ENCODE data around the gene PGAP2.
A peak's percentile ranks its signal among the peaks of the same experiment; 100 is the strongest.

Gene PGAP2

GRCh38 chr11:3857628-3858027 lies 49.3 kb downstream of the PGAP2 start:
- no peak overlapping the region; the same call in 1 of the 2 replicates for H3K4me3 ChIP-seq (ENCODE audit: low read depth, low read length)
- no peak overlapping the region for H3K27ac ChIP-seq (ENCODE audit: extremely low read depth, low read depth, low read length)
- no peaks in the 10 kb centered on the region for H3K36me3 ChIP-seq (ENCODE audit: control insufficient read depth in 2 of 2, insufficient read depth in 1 of 2, low read length in 2 of 2)
- TF ChIP-seq ZNF777 (tag by site-specific recombination; IDR thresholded peaks at IDR 0.05; ENCODE audit: borderline replicate concordance) (no peak), KLF1 (tag by site-specific recombination; IDR thresholded peaks at IDR 0.05) (no peak), ZNF114 (tag by site-specific recombination; IDR thresholded peaks at IDR 0.05) (no peak)
- ChIA-PET CTCF (interaction anchor here (1.2 to 5.4 kb wide), 5 partner anchors 8 to 215 kb away, joined by 3 to 95 read pairs (median 9); partner anchors contain the start of gene RHOG), POLR2A (interaction anchor here (0.6 kb wide), 1 partner anchor 60 kb away, joined by 4 read pairs; the partner anchor contains the start of gene NUP98)
- no peaks in the 10 kb centered on the region for H3K9me3 ChIP-seq (ENCODE audit: control insufficient read depth, insufficient read depth, low read depth, low read length)
- H3K4me1 ChIP-seq (ENCODE audit: control insufficient read depth, insufficient read depth, low read length): no peaks in the 10 kb centered on the region

- no peak for TF ChIP-seq ZNF391 (tag by site-specific recombination; IDR thresholded peaks at IDR 0.05; ENCODE audit: borderline replicate concordance, low read depth)
- TF ChIP-seq ZNF549 (tag by site-specific recombination; IDR thresholded peaks at IDR 0.05): no peak
- TF ChIP-seq WT1 (tag by site-specific recombination; IDR thresholded peaks at IDR 0.05): no peak
- TF ChIP-seq ZFP3 (tag by site-specific recombination; IDR thresholded peaks at IDR 0.05; ENCODE audit: low read depth): no peak
- TF ChIP-seq ZNF600 (tag by site-specific recombination; IDR thresholded peaks at IDR 0.05): 0 out of 2 replicates have a peak, but pooled peaks have one; percentile 40
- TF ChIP-seq ZNF561 (tag by site-specific recombination; IDR thresholded peaks at IDR 0.05; ENCODE audit: borderline replicate concordance): peak; percentile 28; the same call in 1 of the 2 replicates
- peak; percentile 79 for TF ChIP-seq OSR2 (tag by site-specific recombination; IDR thresholded peaks at IDR 0.05)
- no peak for TF ChIP-seq ZIC2 (tag by site-specific recombination; IDR thresholded peaks at IDR 0.05)
- TF ChIP-seq ZBTB20 (tag by site-specific recombination; IDR thresholded peaks at IDR 0.05): peak; percentile 80
- no peak for TF ChIP-seq ZNF354C (tag by site-specific recombination; IDR thresholded peaks at IDR 0.05; ENCODE audit: borderline replicate concordance, low read depth)
- no peak for TF ChIP-seq ZNF521 (tag by site-specific recombination; IDR thresholded peaks at IDR 0.05)
- TF ChIP-seq SP3 (tag by site-specific recombination; IDR thresholded peaks at IDR 0.05): 0 out of 2 replicates have a peak, but pooled peaks have one; percentile 17
- TF ChIP-seq BCL6B (tag by site-specific recombination; IDR thresholded peaks at IDR 0.05): no peak
- peak; percentile 83 for TF ChIP-seq ZBTB17 (tag by site-specific recombination; IDR thresholded peaks at IDR 0.05)
- no peak for TF ChIP-seq ZNF830 (tag by site-specific recombination; IDR thresholded peaks at IDR 0.05; ENCODE audit: low read depth)
- no peak for TF ChIP-seq HOXD13 (CRISPR knock-in tag; IDR thresholded peaks at IDR 0.05; ENCODE audit: borderline replicate concordance)
- no peak for TF ChIP-seq ZBTB1 (tag by site-specific recombination; IDR thresholded peaks at IDR 0.05)
- no peak for TF ChIP-seq ZBTB10 (tag by site-specific recombination; IDR thresholded peaks at IDR 0.05)
- no peak for TF ChIP-seq ZNF184 (tag by site-specific recombination; IDR thresholded peaks at IDR 0.05)
- H3K9me3 ChIP-seq (ENCODE audit: control insufficient read depth, insufficient read depth, low read depth, low read length): no peaks in the 10 kb centered on the region
- H3K36me3 ChIP-seq (ENCODE audit: control insufficient read depth in 2 of 2, insufficient read depth in 1 of 2, low read length in 2 of 2): no peaks in the 10 kb centered on the region
- CTCF ChIA-PET: interaction anchor here (0.5 to 5.0 kb wide), 4 partner anchors 10 to 214 kb away, joined by 3 to 21 read pairs (median 11); no protein-coding TSS in a partner anchor
- no peak overlapping the region for H3K4me3 ChIP-seq (ENCODE audit: low read depth, low read length)
- POLR2A ChIA-PET: interaction anchor here (0.6 to 0.8 kb wide), 2 partner anchors 14 to 238 kb away, joined by 4 to 7 read pairs; no protein-coding TSS in a partner anchor
- no peak overlapping the region for H3K27ac ChIP-seq (ENCODE audit: extremely low read depth, low read depth, low read length)
- H3K4me1 ChIP-seq (ENCODE audit: control insufficient read depth, insufficient read depth, low read length): no peaks in the 10 kb centered on the region
Measured at GRCh38 chr11:3859373-3859881, 51.1 kb downstream of the PGAP2 start.
